A549 (cell line): ENCODE data around the gene XPNPEP3. TPM values are rescaled to one million over a fixed set of nuclear protein-coding genes. Genes with fewer than 3 reads are reported as not detected.

Experiments used
- ATAC-seq, 2 experiments: fragments of 200-7000 bp in 1 of 2; fragments of >200 bp in 1 of 2; cut with Nextera tagmentation in 1 of 2; cut with Tn5 transposase in 1 of 2; 3 replicates each; pipeline versions ENCODE4 v1.8.0 to v1.9.1; 2018 to 2020; ENCODE audit warnings: mild to moderate bottlenecking in 1 of 2, moderate library complexity in 1 of 2
- CTCF ChIA-PET: fragments of 300-600 bp; sonication (Branson Sonifier 250); formaldehyde crosslinking; extraction: SDS; loops from one replicate; lab custom pipeline; 2021; ENCODE audit warnings: antibody characterized with exemption, inconsistent platforms; lab: Yijun Ruan, JAX
- POLR2A ChIA-PET: fragments of 350-600 bp; formaldehyde crosslinking; extraction: SDS; loops from one replicate; lab custom pipeline; 2021; ENCODE audit warnings: antibody characterized with exemption, inconsistent platforms; lab: Yijun Ruan, JAX
- DNase-seq, 2 experiments: peaks; one replicate each; pipeline versions ENCODE4 v3.0.0 to v3.0.0-alpha.2; 2011 to 2016; ENCODE audit warnings: low read depth in 1 of 2, low spot score in 1 of 2
- FAIRE-seq: peaks from 2 replicates; lab custom pipeline; 2011; peaks lifted over from hg19 to GRCh38; lab: Jason Lieb, UNC
- H3K27ac ChIP-seq, 2 experiments: fragments of >200 bp; sonication (Bioruptor Twin); formaldehyde crosslinking; 3 replicates each; pipeline ENCODE4 v1.5.1; 2016 to 2017
- H3K4me1 ChIP-seq: fragments of >200 bp; sonication (Bioruptor Twin); formaldehyde crosslinking; 3 replicates; pipeline ENCODE4 v1.6.1; 2016
- H3K4me2 ChIP-seq: fragments of >200 bp; sonication (Bioruptor Twin); formaldehyde crosslinking; 3 replicates; pipeline ENCODE4 v1.6.1; 2016
- H3K4me3 ChIP-seq: fragments of >200 bp; sonication (Bioruptor Twin); formaldehyde crosslinking; 3 replicates; pipeline ENCODE4 v1.5.1; 2016
- H3K9me3 ChIP-seq: fragments of >200 bp; sonication (Bioruptor Twin); formaldehyde crosslinking; 3 replicates; pipeline ENCODE4 v1.6.1; 2016
- BHLHE40 ChIP-seq: IDR thresholded peaks from 2 replicates; pipeline ENCODE4 v1.6.1; 2012; ENCODE audit warnings: low read depth, low read length, inconsistent platforms
- CBX2 ChIP-seq: fragments of 200-600 bp; sonication (generic); IDR thresholded peaks from 2 replicates; pipeline ENCODE4 v1.6.1; 2016; ENCODE audit warnings: low read depth, mild to moderate bottlenecking, borderline replicate concordance
- CBX8 ChIP-seq: fragments of 200-600 bp; sonication (generic); IDR thresholded peaks from 2 replicates; pipeline ENCODE4 v1.6.1; 2016
- EHMT2 ChIP-seq: fragments of 200-600 bp; sonication (generic); IDR thresholded peaks from 2 replicates; pipeline ENCODE4 v1.6.1; 2016; ENCODE audit warnings: antibody characterized with exemption, low read depth, mild to moderate bottlenecking, moderate library complexity
- EP300 ChIP-seq, 2 experiments: fragments of >200 bp; sonication (Bioruptor Twin); formaldehyde crosslinking; IDR thresholded peaks; 2 replicates in 1 of 2; 3 replicates in 1 of 2; pipeline ENCODE4 v1.6.1; 2016 to 2017
- FOSB ChIP-seq: fragments of 250-450 bp; sonication (Bioruptor Pico); IDR thresholded peaks from 2 replicates; pipeline ENCODE4 v1.5.0; 2020; ENCODE audit warnings: mild to moderate bottlenecking, moderate library complexity
- FOXS1 ChIP-seq: fragments of 250-450 bp; sonication (Bioruptor Pico); IDR thresholded peaks from 2 replicates; pipeline ENCODE4 v1.5.0; 2020; ENCODE audit warnings: mild to moderate bottlenecking, moderate library complexity
- HDAC2 ChIP-seq: fragments of 200-600 bp; sonication (generic); IDR thresholded peaks from 2 replicates; pipeline ENCODE4 v1.6.1; 2016
- HOXA7 ChIP-seq: fragments of 250-450 bp; sonication (Bioruptor Pico); IDR thresholded peaks from 2 replicates; pipeline ENCODE4 v1.5.0; 2020; ENCODE audit warnings: mild to moderate bottlenecking, moderate library complexity
- HOXB5 ChIP-seq: fragments of 250-450 bp; sonication (Bioruptor Pico); IDR thresholded peaks from 2 replicates; pipeline ENCODE4 v1.5.0; 2020; ENCODE audit warnings: mild to moderate bottlenecking, moderate library complexity
- JUNB ChIP-seq: fragments of >200 bp; sonication (Bioruptor Twin); formaldehyde crosslinking; IDR thresholded peaks from 2 replicates; pipeline ENCODE4 v1.6.1; 2016
- KDM1A ChIP-seq: fragments of 200-600 bp; sonication (generic); IDR thresholded peaks from 2 replicates; pipeline ENCODE4 v1.6.1; 2016; ENCODE audit warnings: low read depth, mild to moderate bottlenecking
- MAZ ChIP-seq: fragments of 150-350 bp; IDR thresholded peaks from 2 replicates; pipeline ENCODE4 v1.6.1; 2014; ENCODE audit warnings: antibody characterized with exemption, low read depth, low read length, borderline replicate concordance
- MYC ChIP-seq: IDR thresholded peaks from 2 replicates; pipeline ENCODE4 v1.6.1; 2012; ENCODE audit warnings: mild to moderate bottlenecking, inconsistent platforms, low read length, improper control_type of control experiment, borderline replicate concordance
- NFE2L2 ChIP-seq: fragments of 150-350 bp; conservative IDR thresholded peaks from 2 replicates; pipeline ENCODE4 v1.6.1; 2014; ENCODE audit warnings: low read length
- NPAS2 ChIP-seq: fragments of 250-450 bp; sonication (Bioruptor Pico); IDR thresholded peaks from 2 replicates; pipeline ENCODE4 v1.8.0; 2022; ENCODE audit warnings: mild to moderate bottlenecking, moderate library complexity, borderline replicate concordance
- RAD21 ChIP-seq, 2 experiments: fragments of >200 bp in 1 of 2; sonication (Bioruptor Twin) in 1 of 2; formaldehyde crosslinking in 1 of 2; IDR thresholded peaks in 1 of 2; conservative IDR thresholded peaks in 1 of 2; 2 replicates in 1 of 2; 3 replicates in 1 of 2; pipeline ENCODE4 v1.6.1; 2012 to 2018; ENCODE audit warnings: inconsistent platforms in 1 of 2
- RARB ChIP-seq: fragments of 250-450 bp; sonication (Bioruptor Pico); IDR thresholded peaks from 2 replicates; pipeline ENCODE4 v1.8.0; 2021; ENCODE audit warnings: mild to moderate bottlenecking, moderate library complexity
- SREBF2 ChIP-seq: fragments of 450-650 bp; IDR thresholded peaks from 2 replicates; pipeline ENCODE4 v1.6.1; 2014; ENCODE audit warnings: mild to moderate bottlenecking, moderate library complexity
- TFCP2L1 ChIP-seq: fragments of 250-450 bp; sonication (Bioruptor Pico); IDR thresholded peaks from 2 replicates; pipeline ENCODE4 v1.5.0; 2021; ENCODE audit warnings: mild to moderate bottlenecking
- TP53 ChIP-seq: fragments of 250-450 bp; sonication (Bioruptor Pico); IDR thresholded peaks from 2 replicates; pipeline ENCODE4 v1.5.0; 2021; ENCODE audit warnings: mild to moderate bottlenecking, moderate library complexity
- WGBS: methylation state at CpG from one replicate; pipeline ENCODE4 v1.1.6; 2017; ENCODE audit errors: missing lambda C conversion rate; 5-methylcytosine and 5-hydroxymethylcytosine counted together
- polyA plus RNA-seq, 4 experiments: library from polyadenylated mRNA; depleted of rRNA in 3 of 4; stranded (reverse); fragments of >200 nt; fragmentation: RNase III in 1 of 4; extraction: RNeasy Plus Mini Kit Qiagen cat#74134 plus additional on column Dnase treatment in 1 of 4; gene quantifications; 2 replicates in 3 of 4; 3 replicates in 1 of 4; pipeline ENCODE4 v1.2.3, GENCODE V29; 2011 to 2017
- TF ChIP-seq, protein P1 (sequence below): fragments of 250-450 bp; sonication (Bioruptor Pico); IDR thresholded peaks from 2 replicates; pipeline ENCODE4 v1.5.0; 2020; ENCODE audit warnings: low read depth, mild to moderate bottlenecking, moderate library complexity
- TF ChIP-seq, protein P2 (sequence below): IDR thresholded peaks from 2 replicates; pipeline ENCODE4 v1.6.1; 2012; ENCODE audit warnings: low read depth, borderline replicate concordance
- TF ChIP-seq, protein P3 (sequence below): IDR thresholded peaks from 2 replicates; pipeline ENCODE4 v1.6.1; 2012

Gene XPNPEP3
- polyA plus RNA-seq, 2 of the 4 experiments (the other 2 are of a cell fraction): 12.7 to 23.3 TPM

DNA sequence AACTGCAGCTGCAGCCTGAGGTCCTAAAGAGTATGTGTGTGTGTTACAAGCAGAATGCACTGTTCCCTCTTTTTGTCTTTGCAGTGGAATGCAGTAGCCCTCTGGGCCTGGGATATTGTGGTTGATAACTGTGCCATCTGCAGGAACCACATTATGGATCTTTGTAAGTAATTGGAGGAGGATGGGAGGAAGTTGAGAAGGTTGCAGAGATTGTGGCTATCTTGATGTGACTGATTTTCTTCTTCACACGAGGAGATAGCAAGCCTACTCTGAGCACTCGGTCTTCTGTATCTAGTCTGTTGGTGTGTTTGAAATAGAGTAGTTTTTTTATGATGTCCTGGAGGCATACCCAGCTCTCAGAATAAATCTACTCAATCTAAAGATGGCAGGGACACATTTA is 96.5 kb downstream of the XPNPEP3 start (continued):
- TF ChIP-seq SREBF2: no peak

DNA sequence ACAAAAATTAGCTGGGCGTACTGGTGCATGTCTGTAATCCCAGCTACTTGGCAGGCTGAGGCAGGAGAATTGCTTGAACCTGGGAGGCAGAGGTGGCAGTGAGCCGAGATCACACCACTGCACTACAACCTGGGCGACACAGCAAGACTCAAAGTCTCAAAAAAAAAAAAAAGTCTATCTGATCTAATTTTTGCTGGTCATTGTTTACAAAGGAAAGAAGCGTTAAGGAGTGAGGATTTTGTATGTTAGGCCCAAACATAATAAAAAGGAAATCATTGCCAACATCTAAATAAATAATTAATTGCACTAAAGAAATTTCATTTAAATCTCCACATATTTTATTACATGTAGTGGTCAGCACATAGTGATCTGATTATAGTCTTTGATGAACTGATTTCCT is 97.2 kb downstream of the XPNPEP3 start:
- WGBS: 94% methylated on average over 3 of the region's 4 CpGs
- POLR2A ChIA-PET: no interaction called here
- no peak for TF ChIP-seq RARB (CRISPR knock-in tag)
- no peak for TF ChIP-seq HOXB5
- TF ChIP-seq CBX2: no peak
- TF ChIP-seq NPAS2: no peak
- TF ChIP-seq FOXS1 (CRISPR knock-in tag): no peak
- no peak for TF ChIP-seq TP53 (CRISPR knock-in tag)
- TF ChIP-seq, protein P1, sequence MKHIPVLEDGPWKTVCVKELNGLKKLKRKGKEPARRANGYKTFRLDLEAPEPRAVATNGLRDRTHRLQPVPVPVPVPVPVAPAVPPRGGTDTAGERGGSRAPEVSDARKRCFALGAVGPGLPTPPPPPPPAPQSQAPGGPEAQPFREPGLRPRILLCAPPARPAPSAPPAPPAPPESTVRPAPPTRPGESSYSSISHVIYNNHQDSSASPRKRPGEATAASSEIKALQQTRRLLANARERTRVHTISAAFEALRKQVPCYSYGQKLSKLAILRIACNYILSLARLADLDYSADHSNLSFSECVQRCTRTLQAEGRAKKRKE (CRISPR knock-in tag): no peak
- TF ChIP-seq MYC: no peak
- no peak for TF ChIP-seq EP300 (IDR thresholded peaks at IDR 0.05)
- no peak for TF ChIP-seq CBX8
- Histone ChIP-seq H3K27ac (no peak overlapping the region), H3K4me3 (no peak overlapping the region), H3K9me3 (no peaks in the 10 kb centered on the region), H3K4me2 (no peak overlapping the region), H3K4me1 (peaks cover 8% of the 10 kb centered on the region; the same call in 1 of the 3 replicates)
- CTCF ChIA-PET: no interaction called here
- FAIRE-seq (no peak), ATAC-seq (no peak), DNase-seq (no peak)

DNA sequence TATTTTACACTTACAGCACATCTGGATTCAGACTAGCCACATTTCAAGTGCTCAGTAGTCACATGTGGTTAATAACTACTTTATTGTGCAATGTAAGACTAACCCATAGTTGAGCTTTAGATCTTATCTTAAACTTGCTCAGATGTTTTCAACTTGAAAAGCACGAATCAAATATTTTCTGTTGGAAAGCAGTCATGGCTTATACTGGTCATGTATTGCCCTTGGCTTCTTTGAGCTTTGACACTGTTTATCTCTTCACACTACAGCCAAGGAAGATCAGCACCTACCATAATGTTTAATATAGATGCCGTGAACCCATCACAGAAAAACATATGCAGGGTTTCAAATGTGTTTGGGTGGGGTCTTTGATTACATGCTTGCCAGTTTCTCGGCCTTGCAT is 98.6 kb downstream of the XPNPEP3 start:
- WGBS: 89% methylated on average over 3 of the region's 3 CpGs
- ChIA-PET CTCF (no interaction called here), POLR2A (no interaction called here)
- TF ChIP-seq JUNB (no peak), MAZ (no peak), EHMT2 (no peak), RAD21 (conservative IDR thresholded peaks at IDR 0.05 in 1 of 2, IDR thresholded peaks at IDR 0.05 in 1 of 2) (no peak), FOSB (CRISPR knock-in tag) (no peak), BHLHE40 (no peak), RARB (CRISPR knock-in tag) (no peak), SREBF2 (no peak), KDM1A (no peak), HOXA7 (CRISPR knock-in tag) (no peak), TFCP2L1 (CRISPR knock-in tag) (no peak), HDAC2 (no peak), NFE2L2 (no peak), TP53 (CRISPR knock-in tag) (no peak)
- TF ChIP-seq, protein P2, sequence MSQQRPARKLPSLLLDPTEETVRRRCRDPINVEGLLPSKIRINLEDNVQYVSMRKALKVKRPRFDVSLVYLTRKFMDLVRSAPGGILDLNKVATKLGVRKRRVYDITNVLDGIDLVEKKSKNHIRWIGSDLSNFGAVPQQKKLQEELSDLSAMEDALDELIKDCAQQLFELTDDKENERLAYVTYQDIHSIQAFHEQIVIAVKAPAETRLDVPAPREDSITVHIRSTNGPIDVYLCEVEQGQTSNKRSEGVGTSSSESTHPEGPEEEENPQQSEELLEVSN: no peak
- TF ChIP-seq, protein P3, sequence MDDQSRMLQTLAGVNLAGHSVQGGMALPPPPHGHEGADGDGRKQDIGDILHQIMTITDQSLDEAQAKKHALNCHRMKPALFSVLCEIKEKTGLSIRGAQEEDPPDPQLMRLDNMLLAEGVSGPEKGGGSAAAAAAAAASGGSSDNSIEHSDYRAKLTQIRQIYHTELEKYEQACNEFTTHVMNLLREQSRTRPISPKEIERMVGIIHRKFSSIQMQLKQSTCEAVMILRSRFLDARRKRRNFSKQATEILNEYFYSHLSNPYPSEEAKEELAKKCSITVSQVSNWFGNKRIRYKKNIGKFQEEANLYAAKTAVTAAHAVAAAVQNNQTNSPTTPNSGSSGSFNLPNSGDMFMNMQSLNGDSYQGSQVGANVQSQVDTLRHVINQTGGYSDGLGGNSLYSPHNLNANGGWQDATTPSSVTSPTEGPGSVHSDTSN: no peak
- TF ChIP-seq, protein P1 (CRISPR knock-in tag): no peak
- Histone ChIP-seq H3K9me3 (no peaks in the 10 kb centered on the region), H3K4me3 (no peak overlapping the region), H3K27ac (no peak overlapping the region), H3K4me1 (peaks cover 8% of the 10 kb centered on the region; the same call in 1 of the 3 replicates), H3K4me2 (no peak overlapping the region)
- no peak for FAIRE-seq
- ATAC-seq: no peak
- no peak for DNase-seq
